IPS-15b (cell line): Measurements from ENCODE around the gene XKRX.

Experiments
- H3K27me3 ChIP-seq: one replicate; pipeline ENCODE4 v1.6.1; 2013; ENCODE audit warnings: low read length; ENCODE audit not compliant: control insufficient read depth, insufficient read depth
- H3K36me3 ChIP-seq: one replicate; pipeline ENCODE4 v1.6.1; 2013; ENCODE audit warnings: low read length; ENCODE audit not compliant: control insufficient read depth, insufficient read depth
- H3K4me1 ChIP-seq: one replicate; pipeline ENCODE4 v1.6.1; 2013; ENCODE audit warnings: mild to moderate bottlenecking, low read length; ENCODE audit not compliant: control insufficient read depth, insufficient read depth
- H3K4me3 ChIP-seq: one replicate; pipeline ENCODE4 v1.5.1; 2013; ENCODE audit warnings: low read depth, low read length
- H3K9ac ChIP-seq: one replicate; pipeline ENCODE4 v1.6.1; 2013; ENCODE audit warnings: low read depth, mild to moderate bottlenecking, low read length
- H3K9me3 ChIP-seq: one replicate; pipeline ENCODE4 v1.6.1; 2013; ENCODE audit warnings: mild to moderate bottlenecking, low read length; ENCODE audit not compliant: control insufficient read depth, insufficient read depth

XKRX gene

DNA sequence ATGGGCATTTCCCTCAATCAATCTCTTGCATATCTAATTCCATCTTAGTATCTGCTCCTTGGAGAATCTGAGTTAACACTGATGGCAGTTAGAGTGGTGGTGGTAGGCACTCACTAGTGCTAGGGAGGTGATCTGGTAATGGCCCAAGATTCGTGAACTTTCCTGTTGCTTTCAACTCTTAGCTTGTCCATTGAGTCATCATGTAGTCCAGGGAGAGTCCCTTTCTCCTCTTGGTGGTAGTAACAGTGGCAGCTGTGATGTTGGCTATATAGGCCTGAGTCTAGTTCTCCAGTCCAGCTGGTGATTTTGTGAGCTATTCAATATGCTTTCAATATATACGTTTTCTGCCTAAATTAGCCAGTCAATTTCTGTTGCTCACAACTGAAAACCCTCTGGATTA, 7.0 kb upstream of the XKRX start:
- Histone ChIP-seq H3K9me3 (no peaks in the 10 kb centered on the region), H3K9ac (no peak overlapping the region), H3K4me1 (no peaks in the 10 kb centered on the region), H3K36me3 (no peaks in the 10 kb centered on the region), H3K27me3 (no peaks in the 10 kb centered on the region), H3K4me3 (no peak overlapping the region)

DNA sequence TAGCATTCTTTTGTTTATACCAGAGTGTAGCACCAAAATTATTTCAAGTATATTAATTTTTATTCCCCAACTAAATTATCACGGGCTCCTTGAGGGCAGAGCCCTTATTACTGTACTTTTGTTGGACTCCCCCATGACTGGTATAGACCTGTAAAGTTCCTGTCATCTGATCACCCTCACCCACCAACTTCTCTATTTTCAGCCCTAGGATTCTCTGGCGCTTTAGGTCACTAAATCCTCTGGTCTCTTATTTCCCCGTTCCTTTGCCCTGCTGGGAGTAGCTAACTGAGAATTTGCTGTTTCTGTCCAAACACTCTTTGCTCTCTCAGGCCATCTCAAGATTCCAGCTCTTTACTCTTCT, 3.2 kb upstream of the XKRX start:
- no peak overlapping the region for H3K4me3 ChIP-seq
- no peaks in the 10 kb centered on the region for H3K9me3 ChIP-seq
- H3K9ac ChIP-seq, result no peak overlapping the region
- H3K27me3 ChIP-seq, result peaks cover 9% of the 10 kb centered on the region
- no peaks in the 10 kb centered on the region for H3K36me3 ChIP-seq
- no peaks in the 10 kb centered on the region for H3K4me1 ChIP-seq

DNA sequence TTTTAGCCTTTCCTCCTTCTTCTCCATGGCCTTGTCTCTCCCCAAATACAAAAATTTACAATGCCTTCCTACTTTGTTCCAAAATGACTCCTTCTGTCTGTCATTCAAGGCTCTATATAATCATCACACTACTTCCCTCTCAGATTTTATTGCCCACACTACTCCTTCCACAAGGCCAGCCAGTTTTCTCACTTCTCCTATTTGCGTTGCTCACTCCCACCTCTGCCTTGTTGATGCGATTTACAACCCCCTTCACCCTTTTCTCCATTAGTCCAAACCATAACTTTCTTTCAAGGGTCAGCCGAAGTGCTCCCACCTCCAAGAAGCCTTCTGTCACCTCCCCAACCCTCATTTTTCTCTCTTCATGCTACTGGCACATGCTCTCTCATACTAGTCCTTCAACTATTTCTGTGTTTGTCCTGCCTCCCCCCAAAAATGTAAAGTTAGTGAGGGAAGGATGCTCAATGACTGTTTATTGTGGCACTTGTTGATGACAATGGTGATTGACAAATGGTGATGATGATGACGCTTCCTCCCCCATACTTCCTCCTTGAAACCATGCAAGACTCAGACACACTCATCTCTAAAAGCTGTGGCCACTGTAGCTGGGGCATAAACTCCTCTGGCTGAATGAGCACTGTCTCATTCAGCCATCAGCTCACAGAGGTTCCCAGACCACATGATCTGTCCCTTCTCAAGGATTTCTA, 2.7 kb upstream of the XKRX start:
- Histone ChIP-seq H3K4me3 (no peak overlapping the region), H3K9ac (no peak overlapping the region), H3K4me1 (no peaks in the 10 kb centered on the region), H3K36me3 (no peaks in the 10 kb centered on the region), H3K27me3 (peaks cover 9% of the 10 kb centered on the region), H3K9me3 (no peaks in the 10 kb centered on the region)

DNA sequence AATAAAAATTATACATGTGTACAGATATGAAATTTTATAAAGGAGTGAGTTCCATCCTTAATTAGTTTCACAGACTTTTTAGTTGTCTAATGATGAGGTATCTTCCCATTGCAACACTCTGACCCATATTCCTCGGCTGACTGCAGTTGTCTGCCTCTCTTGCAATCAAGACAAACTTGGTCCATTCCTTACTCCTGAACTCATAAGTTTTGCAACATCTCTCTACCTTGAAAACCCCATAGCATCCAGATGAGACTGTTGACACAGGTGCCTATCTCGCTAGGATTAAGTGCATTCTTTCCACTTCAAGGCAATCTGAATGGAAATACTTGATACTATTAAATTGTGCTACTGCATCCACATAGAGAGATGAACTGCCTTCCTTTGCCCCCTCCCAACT, 2.3 kb downstream of the XKRX start:
- Histone ChIP-seq H3K36me3 (no peaks in the 10 kb centered on the region), H3K4me1 (no peaks in the 10 kb centered on the region), H3K9ac (no peak overlapping the region), H3K27me3 (peaks cover 9% of the 10 kb centered on the region), H3K4me3 (no peak overlapping the region), H3K9me3 (no peaks in the 10 kb centered on the region)

DNA sequence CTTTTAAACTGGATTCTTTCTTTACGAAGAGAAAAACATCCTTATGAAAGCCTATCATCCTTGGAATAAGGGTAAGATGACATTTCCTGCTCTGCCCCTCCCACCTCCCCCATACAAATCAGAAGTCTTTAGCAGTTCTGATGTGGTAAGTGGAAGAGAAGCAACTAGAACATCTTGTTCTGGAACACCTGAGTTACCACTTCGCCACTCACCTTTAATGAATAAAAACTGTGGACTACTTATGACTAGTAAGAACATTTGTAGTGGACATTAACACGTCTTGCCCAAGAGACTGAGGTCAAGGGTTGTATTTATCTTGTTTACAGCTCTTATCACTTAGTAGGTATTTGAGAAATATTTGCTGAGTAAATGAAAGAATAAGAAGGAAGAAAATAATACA, 4.3 kb downstream of the XKRX start:
- no peaks in the 10 kb centered on the region for H3K9me3 ChIP-seq
- peaks cover 9% of the 10 kb centered on the region for H3K27me3 ChIP-seq
- no peaks in the 10 kb centered on the region for H3K36me3 ChIP-seq
- H3K4me1 ChIP-seq, result no peaks in the 10 kb centered on the region
- no peak overlapping the region for H3K4me3 ChIP-seq
- no peak overlapping the region for H3K9ac ChIP-seq

DNA sequence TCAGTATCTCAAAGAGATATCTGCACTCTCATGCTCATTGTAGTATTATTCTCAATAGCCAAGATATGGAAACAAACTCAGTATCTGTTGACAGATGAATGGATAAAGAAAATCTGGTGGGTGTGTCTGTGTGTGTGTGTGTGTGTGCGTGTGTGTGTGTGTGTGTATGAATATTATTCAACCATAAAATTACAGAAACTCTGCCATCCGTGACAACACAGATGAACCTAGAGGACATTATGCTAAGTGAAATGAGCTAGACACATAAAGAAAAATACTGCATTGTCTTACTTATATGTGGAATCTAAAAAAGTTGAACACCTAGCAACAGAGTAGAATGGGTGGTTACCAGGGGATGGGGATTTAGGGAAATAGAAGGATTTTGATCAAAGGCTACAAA, 13.2 kb downstream of the XKRX start:
- Histone ChIP-seq H3K9ac (no peak overlapping the region), H3K4me1 (no peaks in the 10 kb centered on the region), H3K36me3 (no peaks in the 10 kb centered on the region), H3K4me3 (no peak overlapping the region), H3K27me3 (no peaks in the 10 kb centered on the region), H3K9me3 (no peaks in the 10 kb centered on the region)

DNA sequence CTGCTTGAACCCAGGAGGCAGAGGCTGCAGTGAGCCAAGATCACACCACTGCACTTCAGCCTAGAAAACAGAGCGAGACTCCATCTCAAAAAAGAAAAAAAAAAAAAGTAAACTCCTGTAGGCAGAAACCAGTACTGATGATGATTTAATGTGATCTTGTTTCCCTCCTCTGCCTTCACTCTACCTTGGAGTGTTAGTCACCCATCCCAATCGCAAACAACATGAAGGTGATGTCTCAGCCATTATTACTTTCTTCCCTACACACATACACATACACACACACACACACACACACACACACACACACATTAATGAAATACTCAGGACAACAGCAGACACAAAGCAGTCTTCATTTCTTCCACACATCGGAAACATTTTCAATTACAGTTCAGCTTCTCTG, 15.6 kb downstream of the XKRX start:
- H3K9me3 ChIP-seq, result no peaks in the 10 kb centered on the region
- no peak overlapping the region for H3K9ac ChIP-seq
- no peaks in the 10 kb centered on the region for H3K27me3 ChIP-seq
- H3K4me3 ChIP-seq, result no peak overlapping the region
- H3K4me1 ChIP-seq, result no peaks in the 10 kb centered on the region
- no peaks in the 10 kb centered on the region for H3K36me3 ChIP-seq

DNA sequence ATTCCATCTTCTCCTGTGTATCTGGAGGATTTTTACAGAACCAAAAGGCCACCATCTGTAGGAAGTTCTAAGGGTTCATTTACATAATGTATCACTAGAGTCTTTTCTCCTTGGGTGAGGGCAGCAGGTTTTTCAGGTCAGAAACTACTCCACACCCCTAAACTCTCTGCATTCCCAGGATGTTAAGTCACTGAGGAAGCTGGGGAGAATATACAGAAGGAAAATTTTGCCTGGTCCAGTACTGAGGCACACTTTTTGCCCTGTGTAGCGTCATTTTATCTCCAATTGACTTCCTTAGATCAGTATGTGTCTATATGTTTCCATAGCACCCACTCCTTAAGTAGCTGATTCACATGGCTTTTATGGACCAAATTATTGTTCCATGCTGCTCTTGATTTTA, 17.0 kb downstream of the XKRX start:
- no peaks in the 10 kb centered on the region for H3K9me3 ChIP-seq
- no peaks in the 10 kb centered on the region for H3K27me3 ChIP-seq
- no peak overlapping the region for H3K4me3 ChIP-seq
- no peak overlapping the region for H3K9ac ChIP-seq
- no peaks in the 10 kb centered on the region for H3K4me1 ChIP-seq
- H3K36me3 ChIP-seq, result no peaks in the 10 kb centered on the region

DNA sequence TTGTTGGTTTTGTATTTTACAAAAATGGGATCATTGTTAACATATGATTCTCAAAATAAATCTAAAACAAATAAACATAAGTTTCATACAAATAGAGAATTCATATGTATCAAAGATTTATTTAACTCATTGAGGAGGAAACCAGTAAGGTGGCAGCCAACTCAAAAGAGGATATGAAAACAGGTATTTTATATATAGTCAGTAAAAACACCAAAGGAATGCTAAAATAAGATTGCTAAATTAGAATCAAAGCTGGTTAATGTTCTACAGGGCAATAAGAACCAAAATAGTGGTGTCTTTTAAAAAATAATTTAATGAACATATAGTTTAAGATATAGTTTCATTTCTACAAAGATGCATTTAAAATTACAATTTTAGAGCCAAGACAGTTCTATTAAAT, 23.1 kb downstream of the XKRX start:
- no peak overlapping the region for H3K9ac ChIP-seq
- H3K27me3 ChIP-seq, result no peaks in the 10 kb centered on the region
- no peaks in the 10 kb centered on the region for H3K4me1 ChIP-seq
- H3K36me3 ChIP-seq, result no peaks in the 10 kb centered on the region
- H3K9me3 ChIP-seq, result no peaks in the 10 kb centered on the region
- no peak overlapping the region for H3K4me3 ChIP-seq

DNA sequence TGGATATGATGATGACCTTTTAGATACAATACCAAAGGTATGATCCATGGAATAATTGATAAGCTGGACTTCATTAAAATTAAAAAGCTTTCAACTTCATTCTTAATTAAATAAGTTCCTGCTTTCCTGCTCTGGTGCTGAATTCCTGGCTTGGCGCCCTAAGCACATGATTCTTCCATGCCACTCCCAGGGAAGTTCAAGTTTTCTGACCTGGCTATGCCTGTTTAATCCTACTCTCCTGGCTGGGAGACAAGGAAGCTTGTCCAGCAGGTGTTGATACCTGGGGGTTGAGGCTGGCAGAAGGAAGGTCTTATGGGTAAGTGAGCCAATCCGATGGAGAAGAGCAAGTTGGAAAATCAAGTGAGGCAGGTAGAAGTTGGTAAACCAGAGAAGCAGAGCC, 24.3 kb downstream of the XKRX start:
- Histone ChIP-seq H3K9me3 (no peaks in the 10 kb centered on the region), H3K9ac (no peak overlapping the region), H3K4me3 (no peak overlapping the region), H3K4me1 (no peaks in the 10 kb centered on the region), H3K36me3 (no peaks in the 10 kb centered on the region), H3K27me3 (no peaks in the 10 kb centered on the region)

DNA sequence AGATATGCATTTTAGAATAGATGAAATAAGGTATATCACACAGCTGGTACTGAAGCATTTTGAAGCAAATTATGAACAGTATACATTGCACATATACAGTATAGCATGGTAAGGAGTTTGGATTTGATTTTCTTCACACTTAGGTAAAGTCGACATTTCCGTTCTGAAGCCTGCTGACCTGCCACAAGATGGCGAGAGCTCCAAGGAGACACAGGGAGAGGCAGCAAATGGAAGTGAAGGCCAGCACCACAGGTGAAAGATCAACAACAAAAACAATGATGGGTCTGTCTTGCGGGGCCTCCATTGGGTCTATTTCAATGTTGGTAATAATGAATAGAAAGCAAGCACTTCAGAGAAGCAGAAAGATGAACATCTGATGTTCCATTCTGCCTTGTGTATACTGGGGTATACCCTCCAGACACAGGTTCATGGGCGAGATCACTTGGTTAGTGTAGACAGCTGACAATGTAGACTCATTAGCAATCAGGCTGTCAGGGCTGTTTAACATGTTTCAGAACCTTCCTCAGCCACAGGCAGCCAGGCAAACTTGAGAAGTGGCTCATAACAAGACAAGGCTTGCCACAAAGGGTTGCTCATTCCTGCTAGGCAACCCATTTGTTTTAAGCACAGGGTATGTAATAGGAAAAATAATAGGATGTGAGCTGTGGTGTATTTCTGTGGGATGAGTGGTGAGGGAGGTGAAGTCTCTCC, 33.2 kb downstream of the XKRX start:
- Histone ChIP-seq H3K36me3 (no peaks in the 10 kb centered on the region), H3K9ac (no peak overlapping the region), H3K4me3 (no peak overlapping the region), H3K27me3 (no peaks in the 10 kb centered on the region), H3K4me1 (no peaks in the 10 kb centered on the region), H3K9me3 (no peaks in the 10 kb centered on the region)

DNA sequence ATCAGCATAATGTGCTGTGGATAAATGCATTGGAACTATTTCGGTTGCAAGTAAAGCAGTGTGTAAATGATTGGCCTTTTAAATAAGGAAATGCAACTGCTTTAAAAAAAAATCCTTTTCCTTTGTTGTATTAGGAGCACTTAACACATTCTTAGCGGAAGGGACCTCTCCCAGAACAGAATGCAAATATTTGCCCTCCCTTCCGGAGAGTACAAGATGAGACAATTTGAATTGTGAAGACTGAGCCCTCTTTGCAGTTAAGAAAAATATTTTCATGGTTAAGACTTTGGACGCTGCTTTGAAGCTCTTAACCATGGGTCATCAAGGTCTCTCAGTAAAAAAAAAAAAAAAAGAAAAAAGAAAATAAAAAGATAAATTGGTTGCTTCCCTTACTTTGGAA, 45.1 kb downstream of the XKRX start:
- Histone ChIP-seq H3K9me3 (no peaks in the 10 kb centered on the region), H3K9ac (no peak overlapping the region), H3K4me1 (no peaks in the 10 kb centered on the region), H3K4me3 (no peak overlapping the region), H3K36me3 (no peaks in the 10 kb centered on the region), H3K27me3 (no peaks in the 10 kb centered on the region)
